ENCODE measurements around the gene DCC.

DNA sequence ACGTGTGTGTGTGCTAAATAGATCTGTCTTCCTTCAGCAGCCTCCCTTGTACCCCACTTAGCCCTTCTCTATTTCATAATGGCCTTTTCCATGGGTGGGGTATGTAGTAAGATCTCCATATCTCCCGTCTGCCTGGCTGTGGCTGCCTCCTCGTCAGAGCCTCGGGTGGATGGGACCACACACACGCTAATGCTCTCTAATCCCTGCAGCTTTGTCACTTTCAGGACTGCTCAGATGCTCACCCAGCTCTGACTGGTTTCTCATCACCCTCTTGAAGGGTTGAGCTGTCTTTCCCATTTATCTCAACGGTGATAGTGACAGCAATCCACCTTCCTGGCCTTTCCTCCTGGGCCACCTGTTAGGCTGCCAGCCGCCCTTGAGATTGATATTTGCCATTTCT lies 95.3 kb downstream of the DCC start:
- TF ChIP-seq POLR2A (IDR thresholded peaks at IDR 0.05; ENCODE audit: low read length) (no peak), GATA1 (IDR thresholded peaks at IDR 0.05; ENCODE audit: low read depth, low read length) (no peak)
